HepG2 (cell line): ENCODE results near the gene PRDM11.

Source experiments
- ESRRA ChIP-seq: sonication (generic); formaldehyde crosslinking; IDR thresholded peaks from 2 replicates; pipeline ENCODE4 v1.5.1; 2020; ENCODE audit warnings: mild to moderate bottlenecking, low read depth, missing genetic modification reagents
- HDAC1 ChIP-seq: sonication (generic); formaldehyde crosslinking; IDR thresholded peaks from 2 replicates; pipeline ENCODE4 v1.5.1; 2020; ENCODE audit warnings: mild to moderate bottlenecking, missing genetic modification reagents
- JUNB ChIP-seq: sonication (generic); formaldehyde crosslinking; IDR thresholded peaks from 2 replicates; pipeline ENCODE4 v1.8.0; 2022; ENCODE audit warnings: missing genetic modification reagents, mild to moderate bottlenecking, borderline replicate concordance
- MAFK ChIP-seq, 2 experiments: IDR thresholded peaks in 1 of 2; conservative IDR thresholded peaks in 1 of 2; 2 replicates each; pipeline ENCODE4 v1.6.1; 2011; ENCODE audit warnings: improper control_type of control experiment in 2 of 2, low read length in 2 of 2
- NFIC ChIP-seq: IDR thresholded peaks from 2 replicates; pipeline ENCODE4 v1.6.1; 2012; ENCODE audit warnings: mild to moderate bottlenecking, low read length, inconsistent platforms
- PHF21A ChIP-seq: sonication (generic); formaldehyde crosslinking; IDR thresholded peaks from 2 replicates; pipeline ENCODE4 v1.5.0; 2020; ENCODE audit warnings: mild to moderate bottlenecking, missing genetic modification reagents
- PHF8 ChIP-seq: sonication (generic); formaldehyde crosslinking; IDR thresholded peaks from 2 replicates; pipeline ENCODE4 v1.5.0; 2020; ENCODE audit warnings: missing genetic modification reagents
- RELA ChIP-seq: sonication (generic); formaldehyde crosslinking; IDR thresholded peaks from 2 replicates; pipeline ENCODE4 v1.4.0; 2020; ENCODE audit warnings: missing genetic modification reagents
- SALL2 ChIP-seq: sonication (generic); formaldehyde crosslinking; IDR thresholded peaks from 2 replicates; pipeline ENCODE4 v1.8.1; 2023; ENCODE audit warnings: mild to moderate bottlenecking, missing genetic modification reagents, inconsistent platforms
- ZSCAN9 ChIP-seq: IDR thresholded peaks from 2 replicates; pipeline ENCODE4 v1.6.1; 2016; ENCODE audit warnings: borderline replicate concordance
- TF ChIP-seq, protein P1 (sequence below): sonication (generic); formaldehyde crosslinking; IDR thresholded peaks from 2 replicates; pipeline ENCODE4 v1.8.0; 2022; ENCODE audit warnings: mild to moderate bottlenecking, missing genetic modification reagents, moderate library complexity
- TF ChIP-seq, protein P2 (sequence below): sonication (generic); formaldehyde crosslinking; IDR thresholded peaks from 2 replicates; pipeline ENCODE4 v1.5.0; 2020; ENCODE audit warnings: mild to moderate bottlenecking, missing genetic modification reagents, moderate library complexity
- TF ChIP-seq, protein P3 (sequence below): sonication (generic); formaldehyde crosslinking; IDR thresholded peaks from 2 replicates; pipeline ENCODE4 v1.4.0; 2020; ENCODE audit warnings: missing genetic modification reagents, borderline replicate concordance

- no peak for TF ChIP-seq SALL2
- TF ChIP-seq, protein P1, sequence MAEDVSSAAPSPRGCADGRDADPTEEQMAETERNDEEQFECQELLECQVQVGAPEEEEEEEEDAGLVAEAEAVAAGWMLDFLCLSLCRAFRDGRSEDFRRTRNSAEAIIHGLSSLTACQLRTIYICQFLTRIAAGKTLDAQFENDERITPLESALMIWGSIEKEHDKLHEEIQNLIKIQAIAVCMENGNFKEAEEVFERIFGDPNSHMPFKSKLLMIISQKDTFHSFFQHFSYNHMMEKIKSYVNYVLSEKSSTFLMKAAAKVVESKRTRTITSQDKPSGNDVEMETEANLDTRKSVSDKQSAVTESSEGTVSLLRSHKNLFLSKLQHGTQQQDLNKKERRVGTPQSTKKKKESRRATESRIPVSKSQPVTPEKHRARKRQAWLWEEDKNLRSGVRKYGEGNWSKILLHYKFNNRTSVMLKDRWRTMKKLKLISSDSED (CRISPR knock-in tag) = no peak
- TF ChIP-seq JUNB (CRISPR knock-in tag) = no peak
- TF ChIP-seq ESRRA (CRISPR knock-in tag) = no peak
- no peak for TF ChIP-seq NFIC
- no peak for TF ChIP-seq ZSCAN9 (CRISPR knock-in tag)
- no peak for TF ChIP-seq PHF21A (CRISPR knock-in tag)
- TF ChIP-seq, protein P2, sequence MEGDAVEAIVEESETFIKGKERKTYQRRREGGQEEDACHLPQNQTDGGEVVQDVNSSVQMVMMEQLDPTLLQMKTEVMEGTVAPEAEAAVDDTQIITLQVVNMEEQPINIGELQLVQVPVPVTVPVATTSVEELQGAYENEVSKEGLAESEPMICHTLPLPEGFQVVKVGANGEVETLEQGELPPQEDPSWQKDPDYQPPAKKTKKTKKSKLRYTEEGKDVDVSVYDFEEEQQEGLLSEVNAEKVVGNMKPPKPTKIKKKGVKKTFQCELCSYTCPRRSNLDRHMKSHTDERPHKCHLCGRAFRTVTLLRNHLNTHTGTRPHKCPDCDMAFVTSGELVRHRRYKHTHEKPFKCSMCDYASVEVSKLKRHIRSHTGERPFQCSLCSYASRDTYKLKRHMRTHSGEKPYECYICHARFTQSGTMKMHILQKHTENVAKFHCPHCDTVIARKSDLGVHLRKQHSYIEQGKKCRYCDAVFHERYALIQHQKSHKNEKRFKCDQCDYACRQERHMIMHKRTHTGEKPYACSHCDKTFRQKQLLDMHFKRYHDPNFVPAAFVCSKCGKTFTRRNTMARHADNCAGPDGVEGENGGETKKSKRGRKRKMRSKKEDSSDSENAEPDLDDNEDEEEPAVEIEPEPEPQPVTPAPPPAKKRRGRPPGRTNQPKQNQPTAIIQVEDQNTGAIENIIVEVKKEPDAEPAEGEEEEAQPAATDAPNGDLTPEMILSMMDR (CRISPR knock-in tag) = no peak
- no peak for TF ChIP-seq PHF8 (CRISPR knock-in tag)
- TF ChIP-seq, protein P3, sequence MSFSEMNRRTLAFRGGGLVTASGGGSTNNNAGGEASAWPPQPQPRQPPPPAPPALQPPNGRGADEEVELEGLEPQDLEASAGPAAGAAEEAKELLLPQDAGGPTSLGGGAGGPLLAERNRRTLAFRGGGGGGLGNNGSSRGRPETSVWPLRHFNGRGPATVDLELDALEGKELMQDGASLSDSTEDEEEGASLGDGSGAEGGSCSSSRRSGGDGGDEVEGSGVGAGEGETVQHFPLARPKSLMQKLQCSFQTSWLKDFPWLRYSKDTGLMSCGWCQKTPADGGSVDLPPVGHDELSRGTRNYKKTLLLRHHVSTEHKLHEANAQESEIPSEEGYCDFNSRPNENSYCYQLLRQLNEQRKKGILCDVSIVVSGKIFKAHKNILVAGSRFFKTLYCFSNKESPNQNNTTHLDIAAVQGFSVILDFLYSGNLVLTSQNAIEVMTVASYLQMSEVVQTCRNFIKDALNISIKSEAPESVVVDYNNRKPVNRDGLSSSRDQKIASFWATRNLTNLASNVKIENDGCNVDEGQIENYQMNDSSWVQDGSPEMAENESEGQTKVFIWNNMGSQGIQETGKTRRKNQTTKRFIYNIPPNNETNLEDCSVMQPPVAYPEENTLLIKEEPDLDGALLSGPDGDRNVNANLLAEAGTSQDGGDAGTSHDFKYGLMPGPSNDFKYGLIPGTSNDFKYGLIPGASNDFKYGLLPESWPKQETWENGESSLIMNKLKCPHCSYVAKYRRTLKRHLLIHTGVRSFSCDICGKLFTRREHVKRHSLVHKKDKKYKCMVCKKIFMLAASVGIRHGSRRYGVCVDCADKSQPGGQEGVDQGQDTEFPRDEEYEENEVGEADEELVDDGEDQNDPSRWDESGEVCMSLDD = no peak
- TF ChIP-seq MAFK (conservative IDR thresholded peaks at IDR 0.05 in 1 of 2, IDR thresholded peaks at IDR 0.05 in 1 of 2; ENCODE audit: low read length in 2 of 2) = no peak
- TF ChIP-seq RELA (CRISPR knock-in tag) = no peak
- TF ChIP-seq HDAC1 (CRISPR knock-in tag) = no peak
Measured at GRCh38 chr11:45204761-45205160, 58.3 kb downstream of the PRDM11 start.
